Thymus (tissue), 11 donors: Measurements from ENCODE around the gene DSCAM. TPM values are rescaled to one million over a fixed set of nuclear protein-coding genes. Genes with fewer than 3 reads are reported as not detected.
"Not testable (repeated sequence)": the region's sequence is repeated elsewhere in the genome, so short reads cannot be mapped to it uniquely, and the experiment has no call there.

Experiments
- DNase-seq, 9 donors: peaks; one replicate each; pipeline ENCODE4 v3.0.0-alpha.2; 2013; ENCODE audit warnings: low spot score in 9 of 9, low read depth in 6 of 9, missing footprints in 1 of 9
- H3K27ac ChIP-seq, 2 donors: one replicate each; pipeline ENCODE4 v1.5.1; 2013; ENCODE audit warnings: control low read depth in 1 of 2, low read depth in 1 of 2, low read length in 1 of 2, mild to moderate bottlenecking in 1 of 2, moderate library complexity in 1 of 2
- H3K27me3 ChIP-seq, 2 donors: one replicate each; pipeline ENCODE4 v1.5.1; 2013; ENCODE audit warnings: low read length in 1 of 2; ENCODE audit not compliant: control insufficient read depth in 2 of 2, insufficient read depth in 1 of 2
- H3K36me3 ChIP-seq, 2 donors: one replicate each; pipeline ENCODE4 v1.5.1; 2013; ENCODE audit warnings: low read length in 1 of 2, mild to moderate bottlenecking in 1 of 2, moderate library complexity in 1 of 2; ENCODE audit not compliant: control insufficient read depth in 2 of 2, insufficient read depth in 2 of 2
- H3K4me1 ChIP-seq, 2 donors: one replicate each; pipeline ENCODE4 v1.5.1; 2013; ENCODE audit warnings: low read length in 2 of 2; ENCODE audit not compliant: control insufficient read depth in 2 of 2, insufficient read depth in 2 of 2
- H3K4me3 ChIP-seq, 2 donors: one replicate each; pipeline ENCODE4 v1.5.1; 2013; ENCODE audit warnings: low read length in 2 of 2, control low read depth in 1 of 2, mild to moderate bottlenecking in 1 of 2
- H3K9me3 ChIP-seq, 2 donors: one replicate each; pipeline ENCODE4 v1.5.1; 2013; ENCODE audit warnings: low read length in 1 of 2, mild to moderate bottlenecking in 1 of 2; ENCODE audit not compliant: control insufficient read depth in 2 of 2, insufficient read depth in 1 of 2
- WGBS: extraction: QIAGEN DNeasy Blood & Tissue Kit; methylation state at CpG from one replicate; pipeline ENCODE4 v1.1.7; 2013; 5-methylcytosine and 5-hydroxymethylcytosine counted together
- polyA plus RNA-seq: library from polyadenylated mRNA; stranded (reverse); fragments of 200-250 nt; gene quantifications from one replicate; pipeline ENCODE4 v1.2.3, GENCODE V29; 2013
- total RNA-seq: library from RNA; stranded (reverse); fragments of 120-200 nt; gene quantifications from one replicate; pipeline ENCODE4 v1.2.4, GENCODE V29; 2013
- donor health status: healthy.

The DSCAM gene
- total and polyA plus RNA-seq, 2 donors, result 0.02 to 0.05 TPM

GRCh38 chr21:40186045-40186444 lies 660.9 kb downstream of the DSCAM start:
- no peak overlapping the region for H3K27ac ChIP-seq
- H3K27me3 ChIP-seq, result no peaks in the 10 kb centered on the region
- peaks cover 0 to 6% of the 10 kb centered on the region in 2 donors for H3K4me1 ChIP-seq
- H3K36me3 ChIP-seq, result no peaks in the 10 kb centered on the region
- H3K4me3 ChIP-seq, result no peak overlapping the region
- DNase-seq, result no peak
- peaks cover 5 to 32% of the 10 kb centered on the region in 2 donors for H3K9me3 ChIP-seq
- 25% methylated on average over 6 of the region's 6 CpGs for whole genome bisulfite sequencing

DNA sequence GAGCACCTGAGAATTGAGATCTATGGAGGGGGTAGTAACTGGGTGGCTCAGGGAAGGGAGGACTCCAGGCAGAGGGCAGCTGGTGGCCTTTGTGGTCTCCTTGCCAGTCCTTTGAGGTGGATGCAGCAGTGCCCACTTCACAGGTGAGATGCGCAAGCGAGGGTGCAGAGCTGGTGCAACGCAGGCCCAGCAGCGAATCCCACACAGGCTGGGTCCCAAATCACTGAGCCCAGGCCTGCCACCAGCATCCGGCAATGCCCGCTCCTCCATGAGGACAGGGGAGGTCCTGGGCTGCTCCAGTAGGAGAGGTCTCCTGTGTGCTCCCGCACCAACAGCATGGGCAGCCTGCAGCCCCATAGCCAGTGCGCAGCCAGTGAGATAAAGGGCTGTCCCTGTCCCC lies 661.8 kb downstream of the DSCAM start:
- 98% methylated on average over 8 of the region's 8 CpGs for WGBS
- Histone ChIP-seq H3K9me3 (peaks cover 5 to 38% of the 10 kb centered on the region in 2 donors), H3K4me3 (no peak overlapping the region), H3K27me3 (no peaks in the 10 kb centered on the region), H3K4me1 (peaks cover 0 to 6% of the 10 kb centered on the region in 2 donors), H3K36me3 (no peaks in the 10 kb centered on the region), H3K27ac (no peak overlapping the region)
- DNase-seq, result no peak

DNA sequence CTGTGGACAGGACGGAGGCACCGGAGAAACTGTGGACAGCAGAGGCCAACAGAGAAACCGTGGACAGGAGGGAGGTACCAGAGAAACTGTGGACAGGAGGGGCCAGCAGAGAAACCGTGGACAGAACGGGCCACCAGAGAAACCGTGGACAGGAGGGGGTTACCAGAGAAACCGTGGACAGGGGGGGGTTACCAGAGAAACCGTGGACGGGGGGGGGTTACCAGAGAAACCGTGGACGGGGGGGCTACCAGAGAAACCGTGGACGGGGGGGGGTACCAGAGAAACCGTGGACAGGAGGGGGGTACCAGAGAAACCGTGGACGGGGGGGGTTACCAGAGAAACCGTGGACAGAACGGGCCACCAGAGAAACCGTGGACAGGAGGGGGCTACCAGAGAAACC lies 664.5 kb downstream of the DSCAM start:
- not testable (repeated sequence) for DNase-seq, H3K4me3 ChIP-seq, H3K27me3 ChIP-seq, H3K27ac ChIP-seq, H3K36me3 ChIP-seq, H3K4me1 ChIP-seq
- peaks cover 5 to 38% of the 10 kb centered on the region in 2 donors for H3K9me3 ChIP-seq
- WGBS, result 92% methylated on average over 17 of the region's 19 CpGs

GRCh38 chr21:40179166-40179565 lies 667.8 kb downstream of the DSCAM start:
- 85% methylated on average over 5 of the region's 5 CpGs for WGBS
- DNase-seq, result no peak
- no peaks in the 10 kb centered on the region for H3K36me3 ChIP-seq

GRCh38 chr21:40178726-40179125 lies 668.2 kb downstream of the DSCAM start:
- Histone ChIP-seq H3K36me3 (no peaks in the 10 kb centered on the region), H3K4me1 (no peaks in the 10 kb centered on the region), H3K4me3 (no peak overlapping the region), H3K9me3 (peaks cover 0 to 22% of the 10 kb centered on the region in 2 donors), H3K27ac (no peak overlapping the region), H3K27me3 (no peaks in the 10 kb centered on the region)
- WGBS, result 95% methylated on average over 19 of the region's 19 CpGs
- no peak for DNase-seq

More at GRCh38 chr21:40179166-40179565, 667.8 kb downstream of the DSCAM start:
- Histone ChIP-seq H3K27me3 (no peaks in the 10 kb centered on the region), H3K9me3 (peaks cover 0 to 22% of the 10 kb centered on the region in 2 donors), H3K4me1 (no peaks in the 10 kb centered on the region), H3K27ac (no peak overlapping the region), H3K4me3 (no peak overlapping the region)

DNA sequence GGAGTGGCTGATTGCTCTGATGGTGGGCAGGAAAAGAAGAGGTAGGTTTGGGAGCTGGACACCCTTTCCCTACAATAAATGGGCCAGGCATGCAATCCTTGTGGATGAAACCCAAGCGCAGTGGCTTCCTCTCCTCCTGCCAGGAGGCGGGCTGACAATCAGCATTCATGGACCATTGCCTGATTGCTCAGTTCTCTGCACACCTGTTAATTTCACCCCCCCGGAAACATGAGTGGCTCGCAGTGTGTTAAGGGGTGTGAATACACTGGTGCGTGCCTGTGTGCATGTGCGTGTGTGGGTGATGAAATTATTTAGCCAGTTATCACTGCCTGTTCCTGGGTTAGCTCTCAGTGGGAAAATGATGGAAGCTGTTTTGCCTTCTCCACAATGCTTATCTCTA lies 669.0 kb downstream of the DSCAM start:
- H3K4me3 ChIP-seq, result no peak overlapping the region
- DNase-seq, result no peak
- WGBS, result 95% methylated on average over 6 of the region's 6 CpGs
- peaks cover 0 to 17% of the 10 kb centered on the region in 2 donors for H3K9me3 ChIP-seq
- H3K27ac ChIP-seq, result no peak overlapping the region
- no peaks in the 10 kb centered on the region for H3K27me3 ChIP-seq
- H3K4me1 ChIP-seq, result no peaks in the 10 kb centered on the region
- no peaks in the 10 kb centered on the region for H3K36me3 ChIP-seq

DNA sequence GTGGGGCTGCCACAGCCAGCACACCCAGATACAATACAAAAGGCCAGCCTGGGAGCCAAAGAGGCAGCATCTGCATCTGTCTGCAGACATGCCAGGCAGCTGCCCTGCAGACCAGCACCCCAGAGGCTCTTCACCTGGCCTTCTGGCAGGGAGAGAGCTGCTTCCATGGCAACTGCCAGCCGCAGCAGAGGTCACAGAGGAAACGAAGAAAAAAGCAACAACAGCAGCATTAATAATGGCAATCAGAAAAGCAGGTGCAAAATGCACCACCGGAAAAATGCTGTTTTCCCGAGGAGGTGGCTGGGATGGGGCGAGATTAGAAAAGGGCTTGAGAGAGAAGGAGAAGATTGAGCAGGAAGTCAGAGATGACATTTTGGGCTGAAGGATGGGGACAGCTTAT lies 670.2 kb downstream of the DSCAM start:
- WGBS, result 38% methylated on average over 5 of the region's 5 CpGs
- H3K4me3 ChIP-seq, result no peak overlapping the region
- H3K9me3 ChIP-seq, result peaks cover 0 to 8% of the 10 kb centered on the region in 2 donors
- H3K27ac ChIP-seq, result no peak overlapping the region
- no peaks in the 10 kb centered on the region for H3K27me3 ChIP-seq
- DNase-seq, result no peak
- no peaks in the 10 kb centered on the region for H3K4me1 ChIP-seq
- no peaks in the 10 kb centered on the region for H3K36me3 ChIP-seq

DNA sequence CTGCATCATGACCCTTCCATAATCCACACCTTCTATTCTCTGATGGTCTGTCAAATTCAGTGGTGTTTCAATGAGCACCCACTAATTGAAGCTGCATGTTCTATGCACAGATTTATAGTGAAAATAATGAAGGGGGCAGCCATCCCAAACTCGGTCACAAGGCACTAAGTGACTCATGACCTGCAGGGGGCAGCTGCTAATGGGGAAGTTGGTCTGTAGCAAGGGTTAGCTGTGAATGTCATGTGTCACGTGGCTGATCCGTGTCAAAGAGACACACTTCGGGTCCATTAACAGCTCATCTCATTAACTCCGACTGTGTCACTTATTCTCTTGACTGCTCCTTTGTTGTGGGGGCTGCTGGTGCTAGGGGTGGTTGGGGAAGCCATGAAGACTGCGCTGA lies 673.1 kb downstream of the DSCAM start:
- WGBS, result 64% methylated on average over 6 of the region's 6 CpGs
- no peak overlapping the region for H3K4me3 ChIP-seq

DNA sequence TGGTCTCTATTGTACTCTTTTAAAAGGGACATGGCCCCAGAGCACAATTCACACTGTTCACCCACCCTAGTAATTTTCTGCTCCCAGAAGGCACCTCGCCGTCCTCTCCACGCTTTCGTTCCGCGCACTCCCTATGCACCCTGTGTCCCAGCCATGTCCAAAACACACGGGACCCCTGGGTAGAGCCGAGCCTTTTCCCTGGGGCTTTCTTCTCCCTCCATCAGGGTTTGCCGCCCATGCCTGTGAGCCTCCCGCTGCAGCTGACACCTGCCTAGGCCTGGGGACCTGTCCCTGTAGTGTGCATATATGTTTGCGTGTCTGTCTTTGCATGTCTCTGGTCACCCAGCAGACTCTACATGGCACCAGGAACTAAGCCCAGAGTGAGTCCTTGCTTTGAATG lies 677.0 kb downstream of the DSCAM start:
- no peaks in the 10 kb centered on the region for H3K36me3 ChIP-seq
- H3K9me3 ChIP-seq, result peaks cover 0 to 3% of the 10 kb centered on the region in 2 donors
- DNase-seq, result no peak
- no peaks in the 10 kb centered on the region for H3K27me3 ChIP-seq
- H3K27ac ChIP-seq, result no peak overlapping the region
- WGBS, result 96% methylated on average over 11 of the region's 11 CpGs
- no peaks in the 10 kb centered on the region for H3K4me1 ChIP-seq
- H3K4me3 ChIP-seq, result no peak overlapping the region

More for the DNA sequence above, 673.1 kb downstream of the DSCAM start:
- H3K27ac ChIP-seq, result no peak overlapping the region
- no peaks in the 10 kb centered on the region for H3K9me3 ChIP-seq
- H3K27me3 ChIP-seq, result no peaks in the 10 kb centered on the region
- H3K36me3 ChIP-seq, result no peaks in the 10 kb centered on the region
- no peaks in the 10 kb centered on the region for H3K4me1 ChIP-seq
- no peak for DNase-seq
